Measurements from ENCODE around the gene C3orf52. TPM values are rescaled to one million over a fixed set of nuclear protein-coding genes. Genes with fewer than 3 reads are reported as not detected.

Gene C3orf52
- total and polyA plus RNA-seq, 9 donors: 0.24 to 5.5 (median 0.48) TPM

- no peaks in the 10 kb centered on the region for H3K36me3 ChIP-seq
- intact Hi-C loops (cut with DNase I): no loop called here
- H3K4me3 ChIP-seq: no peak overlapping the region
- TF ChIP-seq EP300 (IDR thresholded peaks at IDR 0.05): no peak
- TF ChIP-seq POLR2A (IDR thresholded peaks at IDR 0.05): no peak
- TF ChIP-seq, protein P1, sequence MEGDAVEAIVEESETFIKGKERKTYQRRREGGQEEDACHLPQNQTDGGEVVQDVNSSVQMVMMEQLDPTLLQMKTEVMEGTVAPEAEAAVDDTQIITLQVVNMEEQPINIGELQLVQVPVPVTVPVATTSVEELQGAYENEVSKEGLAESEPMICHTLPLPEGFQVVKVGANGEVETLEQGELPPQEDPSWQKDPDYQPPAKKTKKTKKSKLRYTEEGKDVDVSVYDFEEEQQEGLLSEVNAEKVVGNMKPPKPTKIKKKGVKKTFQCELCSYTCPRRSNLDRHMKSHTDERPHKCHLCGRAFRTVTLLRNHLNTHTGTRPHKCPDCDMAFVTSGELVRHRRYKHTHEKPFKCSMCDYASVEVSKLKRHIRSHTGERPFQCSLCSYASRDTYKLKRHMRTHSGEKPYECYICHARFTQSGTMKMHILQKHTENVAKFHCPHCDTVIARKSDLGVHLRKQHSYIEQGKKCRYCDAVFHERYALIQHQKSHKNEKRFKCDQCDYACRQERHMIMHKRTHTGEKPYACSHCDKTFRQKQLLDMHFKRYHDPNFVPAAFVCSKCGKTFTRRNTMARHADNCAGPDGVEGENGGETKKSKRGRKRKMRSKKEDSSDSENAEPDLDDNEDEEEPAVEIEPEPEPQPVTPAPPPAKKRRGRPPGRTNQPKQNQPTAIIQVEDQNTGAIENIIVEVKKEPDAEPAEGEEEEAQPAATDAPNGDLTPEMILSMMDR (IDR thresholded peaks at IDR 0.05): no peak
- DNase-seq: no peak
- H3K27ac ChIP-seq: no peak overlapping the region
- 31 to 46% (median 40%) methylated on average over 2 of the region's 2 CpGs for WGBS, 3 donors
- no peaks in the 10 kb centered on the region for H3K4me1 ChIP-seq (ENCODE audit: insufficient read depth)
- no peaks in the 10 kb centered on the region for H3K9me3 ChIP-seq
- H3K27me3 ChIP-seq: no peaks in the 10 kb centered on the region
Measured at GRCh38 chr3:112096176-112096575, 10.0 kb downstream of the C3orf52 start.

GRCh38 chr3:112097378-112097777 is 11.2 kb downstream of the C3orf52 start:
- Histone ChIP-seq H3K27ac (no peak overlapping the region), H3K36me3 (no peaks in the 10 kb centered on the region), H3K4me3 (no peak overlapping the region), H3K4me1 (ENCODE audit: insufficient read depth) (no peaks in the 10 kb centered on the region), H3K27me3 (no peaks in the 10 kb centered on the region), H3K9me3 (no peaks in the 10 kb centered on the region)
- TF ChIP-seq POLR2A (IDR thresholded peaks at IDR 0.05) (no peak), EP300 (IDR thresholded peaks at IDR 0.05) (no peak)
- TF ChIP-seq, protein P1 (IDR thresholded peaks at IDR 0.05): no peak
- no peak for DNase-seq
- intact Hi-C loops (cut with DNase I): no loop called here
- WGBS, 3 donors: 51 to 59% (median 53%) methylated on average over 4 of the region's 4 CpGs

- Histone ChIP-seq H3K27ac (no peak overlapping the region), H3K4me1 (ENCODE audit: insufficient read depth) (no peaks in the 10 kb centered on the region), H3K27me3 (no peaks in the 10 kb centered on the region), H3K36me3 (no peaks in the 10 kb centered on the region), H3K4me3 (no peak overlapping the region), H3K9me3 (no peaks in the 10 kb centered on the region)
- WGBS, 3 donors: 87 to 91% (median 88%) methylated on average over 2 of the region's 2 CpGs
- intact Hi-C loops (cut with DNase I): no loop called here
- TF ChIP-seq, protein P1 (IDR thresholded peaks at IDR 0.05): no peak
- TF ChIP-seq EP300 (IDR thresholded peaks at IDR 0.05) (no peak), POLR2A (IDR thresholded peaks at IDR 0.05) (no peak)
- DNase-seq: no peak
Measured at GRCh38 chr3:112101916-112102315, 15.7 kb downstream of the C3orf52 start.

DNA sequence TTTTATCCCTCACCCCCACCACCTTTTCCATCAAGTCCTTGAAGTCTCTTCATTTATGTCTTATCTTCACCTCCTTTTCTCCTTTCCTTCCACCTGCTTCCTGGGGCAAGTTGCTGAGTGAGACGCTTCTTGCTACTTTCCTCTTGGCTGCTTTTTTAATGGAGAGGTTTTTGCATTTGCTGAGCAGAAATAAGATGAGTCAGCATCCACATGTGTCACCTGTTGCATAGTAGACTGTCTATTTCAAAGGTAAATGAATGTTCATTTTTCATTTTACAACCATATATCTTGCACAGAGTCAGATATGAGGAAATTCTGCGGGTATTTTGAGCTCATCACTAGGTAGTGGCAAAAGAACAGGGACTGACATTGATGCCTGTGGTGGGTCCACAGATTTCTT is 18.6 kb downstream of the C3orf52 start:
- no peak for DNase-seq
- Histone ChIP-seq H3K27me3 (no peaks in the 10 kb centered on the region), H3K4me3 (no peak overlapping the region), H3K4me1 (ENCODE audit: insufficient read depth) (no peaks in the 10 kb centered on the region), H3K9me3 (no peaks in the 10 kb centered on the region), H3K27ac (no peak overlapping the region), H3K36me3 (no peaks in the 10 kb centered on the region)
- TF ChIP-seq EP300 (IDR thresholded peaks at IDR 0.05) (no peak), POLR2A (IDR thresholded peaks at IDR 0.05) (no peak)
- TF ChIP-seq, protein P1 (IDR thresholded peaks at IDR 0.05): no peak
- 95 to 97% (median 96%) methylated on average over 2 of the region's 2 CpGs for WGBS, 3 donors
- intact Hi-C loops (cut with DNase I): no loop called here
